K562 (cell line): ENCODE results near the gene COPA. TPM values are rescaled to one million over a fixed set of nuclear protein-coding genes. Genes with fewer than 3 reads are reported as not detected.
A peak's percentile ranks its signal among the peaks of the same experiment; 100 is the strongest.

ENCODE experiments used
- ATAC-seq: fragments of 200-7000 bp; cut with Tn5 transposase; 3 replicates; pipeline ENCODE4 v1.9.1; 2020; ENCODE audit warnings: moderate library complexity
- BruUV-seq: library from RNA; stranded (reverse); fragments of 400-500 nt; replicated peaks from 2 replicates; lab custom pipeline; 2021; lab: Mats Ljungman, UMichigan
- CTCF ChIA-PET: fragments of 300-600 bp; formaldehyde crosslinking; extraction: SDS; loops from one replicate; lab custom pipeline; 2021; ENCODE audit warnings: low intra/inter-chr PET ratio; lab: Yijun Ruan, JAX
- POLR2A ChIA-PET: fragments of 300-600, 350-650 bp; sonication (Branson Sonifier 250); formaldehyde crosslinking; extraction: SDS; loops from one replicate; lab custom pipeline; 2021; ENCODE audit warnings: antibody characterized with exemption, inconsistent platforms; lab: Yijun Ruan, JAX
- DNase-seq, 4 experiments: peaks; one replicate each; pipeline versions ENCODE4 v3.0.0 to v3.0.0-alpha.2; 2011 to 2018; ENCODE audit warnings: low spot score in 3 of 4, mixed read lengths in 3 of 4; ENCODE audit errors: extremely low read depth in 1 of 4
- FAIRE-seq: peaks from 2 replicates; lab custom pipeline; 2011; peaks lifted over from hg19 to GRCh38; lab: Jason Lieb, UNC
- H2AFZ ChIP-seq: 2 replicates; pipeline ENCODE4 v1.6.0; 2011; ENCODE audit warnings: low read depth, low read length, control low read depth, inconsistent platforms
- H3K27ac ChIP-seq: fragments of 200-600 bp; 3 replicates; pipeline ENCODE4 v1.8.0; 2011; ENCODE audit warnings: low read depth, mild to moderate bottlenecking, control low read depth, inconsistent platforms, low read length, moderate library complexity, mixed read lengths; ENCODE audit errors: extremely low read depth
- H3K27me3 ChIP-seq, 2 experiments: fragments of 300-600 bp in 1 of 2; 2 replicates in 1 of 2; 3 replicates in 1 of 2; pipeline versions ENCODE4 v1.6.0 to v1.8.0; 2011; ENCODE audit warnings: inconsistent platforms in 2 of 2, low read length in 2 of 2, mild to moderate bottlenecking in 1 of 2, mixed read lengths in 1 of 2, moderate library complexity in 1 of 2; ENCODE audit not compliant: control insufficient read depth in 2 of 2, insufficient read depth in 2 of 2
- H3K36me3 ChIP-seq: fragments of 300-600 bp; 3 replicates; pipeline ENCODE4 v1.8.0; 2011; ENCODE audit warnings: mild to moderate bottlenecking, low read length, inconsistent platforms; ENCODE audit not compliant: control insufficient read depth, insufficient read depth
- H3K4me1 ChIP-seq, 2 experiments: fragments of 200-600 bp in 1 of 2; replicated peaks in 1 of 2; 2 replicates in 1 of 2; 3 replicates in 1 of 2; pipeline versions ENCODE4 v1.5.1 to v1.8.0; 2011; ENCODE audit warnings: inconsistent platforms in 2 of 2, low read length in 2 of 2, mild to moderate bottlenecking in 1 of 2, mixed read lengths in 1 of 2, moderate library complexity in 1 of 2; ENCODE audit not compliant: control insufficient read depth in 2 of 2, insufficient read depth in 2 of 2
- H3K4me2 ChIP-seq: 2 replicates; pipeline ENCODE4 v1.6.1; 2011; ENCODE audit warnings: low read length, control low read depth, inconsistent platforms, mixed read lengths; ENCODE audit not compliant: insufficient read depth
- H3K4me3 ChIP-seq: fragments of 200-600 bp; sonication (generic), shearing (Covaris generic); 2 replicates; pipeline ENCODE4 v1.5.1; 2016; ENCODE audit warnings: control low read depth, inconsistent platforms
- H3K79me2 ChIP-seq: fragments of 200-600 bp; 3 replicates; pipeline ENCODE4 v1.8.0; 2011; ENCODE audit warnings: low read length, inconsistent platforms; ENCODE audit not compliant: control insufficient read depth, insufficient read depth
- H3K9ac ChIP-seq, 2 experiments: 2 replicates each; pipeline versions ENCODE4 v1.6.0 to v1.6.1; 2011; ENCODE audit warnings: low read depth in 2 of 2, low read length in 2 of 2, control low read depth in 1 of 2, inconsistent platforms in 1 of 2, mild to moderate bottlenecking in 1 of 2, mixed read lengths in 1 of 2; ENCODE audit not compliant: insufficient read depth in 1 of 2
- H3K9me1 ChIP-seq: one replicate; pipeline ENCODE4 v1.6.0; 2011; ENCODE audit warnings: inconsistent platforms, mild to moderate bottlenecking, low read length, moderate library complexity; ENCODE audit not compliant: control insufficient read depth, insufficient read depth
- H3K9me3 ChIP-seq: replicated peaks from 2 replicates; pipeline ENCODE4 v1.5.1; 2011; ENCODE audit warnings: low read depth, low read length, inconsistent platforms; ENCODE audit not compliant: control insufficient read depth, insufficient read depth
- H4K20me1 ChIP-seq: replicated peaks from 2 replicates; pipeline ENCODE4 v1.6.1; 2011; ENCODE audit warnings: low read length, inconsistent platforms, mixed read lengths; ENCODE audit not compliant: control insufficient read depth, insufficient read depth
- BCOR ChIP-seq: fragments of 450-650 bp; IDR thresholded peaks from 2 replicates; pipeline ENCODE4 v1.6.1; 2016
- IRF1 ChIP-seq: sonication (generic); formaldehyde crosslinking; IDR thresholded peaks from 2 replicates; pipeline ENCODE4 v1.8.0; 2022; ENCODE audit warnings: missing genetic modification reagents, mild to moderate bottlenecking, borderline replicate concordance
- SETDB1 ChIP-seq: IDR thresholded peaks from one replicate; pipeline ENCODE4 v1.6.1; 2012; ENCODE audit warnings: low read length, control low read depth, inconsistent platforms
- ZBED1 ChIP-seq: IDR thresholded peaks from 2 replicates; pipeline ENCODE4 v1.6.1; 2014
- ZNF347 ChIP-seq: fragments of 450-650 bp; formaldehyde crosslinking; IDR thresholded peaks from 2 replicates; pipeline ENCODE4 v1.4.0; 2020; ENCODE audit warnings: low read depth, mild to moderate bottlenecking, moderate library complexity
- ZNF512 ChIP-seq: IDR thresholded peaks from 2 replicates; pipeline ENCODE4 v1.6.1; 2016; ENCODE audit warnings: missing genetic modification characterization, missing compliant biosample characterization
- ZSCAN32 ChIP-seq: fragments of 450-650 bp; formaldehyde crosslinking; IDR thresholded peaks from 2 replicates; pipeline ENCODE4 v1.4.0; 2020; ENCODE audit warnings: mild to moderate bottlenecking, moderate library complexity
- WGBS: fragments of 100-300 bp; shearing (Covaris generic); methylation state at CpG from one replicate; pipeline ENCODE4 v1.1.6; 2016; ENCODE audit warnings: low coverage, mixed read lengths; ENCODE audit not compliant: insufficient coverage; ENCODE audit errors: missing lambda C conversion rate; 5-methylcytosine and 5-hydroxymethylcytosine counted together
- in situ Hi-C: fragments of 300-500 bp; cut with MboI; formaldehyde crosslinking; loops from 4 replicates; pipeline ENCODE4 v1.15.0; 2018; ENCODE audit warnings: inconsistent platforms, mixed read lengths
- intact Hi-C: fragments of 100-400 bp; cut with micrococcal nuclease; formaldehyde crosslinking; loops from 2 replicates; pipeline ENCODE4 v1.14.2; 2022
- polyA plus RNA-seq, 8 experiments: library from polyadenylated mRNA; depleted of rRNA in 4 of 8; stranded (reverse) in 5 of 8; unstranded in 3 of 8; fragments of >200 nt; fragmentation: Nextera tagmentation in 2 of 8; fragmentation: Illumina TruSeq in 1 of 8; extraction: Ambion mirVana in 2 of 8; extraction: Trizol in 1 of 8; gene quantifications; 2 replicates each; pipeline versions ENCODE4 v1.2.1 to v1.2.3, GENCODE V29; 2011 to 2014; ENCODE audit warnings: inconsistent platforms in 1 of 8, missing spikeins in 1 of 8
- total RNA-seq, 7 experiments: library from RNA; depleted of rRNA in 6 of 7; stranded (reverse); fragments of >200 nt in 6 of 7; fragmentation: Illumina TruSeq in 2 of 7; extraction: Trizol in 2 of 7; gene quantifications; 2 replicates each; pipeline versions ENCODE4 v1.2.1 to v1.2.3, GENCODE V29; 2011 to 2021; ENCODE audit warnings: low replicate concordance in 1 of 7
- TF ChIP-seq, protein P1 (sequence below): fragments of 250-450 bp; sonication (Bioruptor Pico); IDR thresholded peaks from 2 replicates; pipeline ENCODE4 v1.4.0; 2020; ENCODE audit warnings: mild to moderate bottlenecking, moderate library complexity

COPA gene
- total and polyA plus RNA-seq, 9 of the 15 experiments (the other 6 are each of a cell fraction or from before 2014, with no cell fraction given): 49.8 to 222 (median 110) TPM

- Histone ChIP-seq H3K4me1 (peaks cover 9 to 12% of the 10 kb centered on the region in 2 experiments; a peak in 4 of 5 replicates), H4K20me1 (no peaks in the 10 kb centered on the region), H3K9me1 (no peaks in the 10 kb centered on the region), H3K4me2 (no peak overlapping the region), H2AFZ (no peak overlapping the region), H3K79me2 (no peaks in the 10 kb centered on the region), H3K27me3 (no peaks in the 10 kb centered on the region), H3K9ac (no peak overlapping the region), H3K9me3 (no peaks in the 10 kb centered on the region), H3K27ac (no peak overlapping the region), H3K36me3 (no peaks in the 10 kb centered on the region), H3K4me3 (no peak overlapping the region)
- CTCF ChIA-PET: no interaction called here
- in situ Hi-C loops: no loop called here
- FAIRE-seq (no peak), DNase-seq (no peak), ATAC-seq (no peak)
- intact Hi-C loops: loop anchor here (10.0 kb wide), 1 partner anchor 343 kb away; the partner anchor contains the start of gene TAGLN2
- no TSS peak for BruUV-seq
- POLR2A ChIA-PET: interaction anchor here (0.6 to 2.0 kb wide), 4 partner anchors 9 to 219 kb away, joined by 3 to 9 read pairs (median 3); no protein-coding TSS in a partner anchor
- WGBS: 19% methylated on average over 9 of the region's 10 CpGs
- peak; percentile 44; the same call in 1 of the 2 replicates for TF ChIP-seq BCOR
- TF ChIP-seq ZNF347 (CRISPR knock-in tag): no peak
- TF ChIP-seq, protein P1, sequence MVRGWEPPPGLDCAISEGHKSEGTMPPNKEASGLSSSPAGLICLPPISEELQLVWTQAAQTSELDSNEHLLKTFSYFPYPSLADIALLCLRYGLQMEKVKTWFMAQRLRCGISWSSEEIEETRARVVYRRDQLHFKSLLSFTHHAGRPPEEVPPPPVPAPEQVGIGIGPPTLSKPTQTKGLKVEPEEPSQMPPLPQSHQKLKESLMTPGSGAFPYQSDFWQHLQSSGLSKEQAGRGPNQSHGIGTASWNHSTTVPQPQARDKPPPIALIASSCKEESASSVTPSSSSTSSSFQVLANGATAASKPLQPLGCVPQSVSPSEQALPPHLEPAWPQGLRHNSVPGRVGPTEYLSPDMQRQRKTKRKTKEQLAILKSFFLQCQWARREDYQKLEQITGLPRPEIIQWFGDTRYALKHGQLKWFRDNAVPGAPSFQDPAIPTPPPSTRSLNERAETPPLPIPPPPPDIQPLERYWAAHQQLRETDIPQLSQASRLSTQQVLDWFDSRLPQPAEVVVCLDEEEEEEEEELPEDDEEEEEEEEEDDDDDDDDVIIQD (CRISPR knock-in tag): no peak
- TF ChIP-seq SETDB1: no peak
- no peak for TF ChIP-seq ZBED1
- TF ChIP-seq IRF1 (CRISPR knock-in tag): no peak
- TF ChIP-seq ZSCAN32 (CRISPR knock-in tag): no peak
- TF ChIP-seq ZNF512 (tag): peak; percentile 95
These were observed 75.6 kb downstream of the COPA start for GRCh38 chr1:160267284-160267991.
